ENCODE measurements around the gene PDE4D.
"Not testable (repeated sequence)": the region's sequence is repeated elsewhere in the genome, so short reads cannot be mapped to it uniquely, and the experiment has no call there.

Gene PDE4D

GRCh38 chr5:59325070-59325469 lies 568.5 kb downstream of the PDE4D start:
- DNase-seq (ENCODE audit: low spot score), result no peak

GRCh38 chr5:59322894-59323293 lies 570.6 kb downstream of the PDE4D start:
- DNase-seq (ENCODE audit: low spot score), result no peak

GRCh38 chr5:59322058-59322457 lies 571.5 kb downstream of the PDE4D start:
- DNase-seq (ENCODE audit: low spot score), result no peak

- DNase-seq (ENCODE audit: low spot score), result no peak
Observed at GRCh38 chr5:59321642-59322041, 571.9 kb downstream of the PDE4D start.

GRCh38 chr5:59320420-59320819 lies 573.1 kb downstream of the PDE4D start:
- DNase-seq (ENCODE audit: low spot score), result no peak

GRCh38 chr5:59319250-59319649 lies 574.3 kb downstream of the PDE4D start:
- no peak for DNase-seq (ENCODE audit: low spot score)

- no peak for DNase-seq (ENCODE audit: low spot score)
Observed at GRCh38 chr5:59317774-59318205, 575.7 kb downstream of the PDE4D start.

- DNase-seq (ENCODE audit: low spot score), result no peak
Observed at GRCh38 chr5:59317023-59317773, 576.3 kb downstream of the PDE4D start.

GRCh38 chr5:59312223-59312622 lies 581.3 kb downstream of the PDE4D start:
- DNase-seq (ENCODE audit: low spot score), result no peak

GRCh38 chr5:59308685-59309084 lies 584.8 kb downstream of the PDE4D start:
- DNase-seq (ENCODE audit: low spot score), result not testable (repeated sequence)

- DNase-seq (ENCODE audit: low spot score), result not testable (repeated sequence)
Observed at GRCh38 chr5:59303289-59303716, 590.2 kb downstream of the PDE4D start.

- not testable (repeated sequence) for DNase-seq (ENCODE audit: low spot score)
Observed at GRCh38 chr5:59302509-59302908, 591.0 kb downstream of the PDE4D start.

- no peak for DNase-seq (ENCODE audit: low spot score)
Observed at GRCh38 chr5:59301727-59302126, 591.8 kb downstream of the PDE4D start.

- DNase-seq (ENCODE audit: low spot score), result no peak
Observed at GRCh38 chr5:59300930-59301329, 592.6 kb downstream of the PDE4D start.

- DNase-seq (ENCODE audit: low spot score), result no peak
Observed at GRCh38 chr5:59299006-59299405, 594.5 kb downstream of the PDE4D start.

GRCh38 chr5:59296317-59297264 lies 596.9 kb downstream of the PDE4D start:
- no peak for DNase-seq (ENCODE audit: low spot score)

- no peak for DNase-seq (ENCODE audit: low spot score)
Observed at GRCh38 chr5:59293700-59294099, 599.8 kb downstream of the PDE4D start.

GRCh38 chr5:59291941-59292340 lies 601.6 kb downstream of the PDE4D start:
- no peak for DNase-seq (ENCODE audit: low spot score)

- no peak for DNase-seq (ENCODE audit: low spot score)
Observed at GRCh38 chr5:59287884-59288283, 605.6 kb downstream of the PDE4D start.

GRCh38 chr5:59287361-59287760 lies 606.2 kb downstream of the PDE4D start:
- no peak for DNase-seq (ENCODE audit: low spot score)

GRCh38 chr5:59286510-59286909 lies 607.0 kb downstream of the PDE4D start:
- DNase-seq (ENCODE audit: low spot score), result no peak

GRCh38 chr5:59285300-59286016 lies 608.1 kb downstream of the PDE4D start:
- DNase-seq (ENCODE audit: low spot score), result no peak

Data from CD4-positive, alpha-beta T cell treated with Interleukin-2 at 100 ng/mL for 4 hours (primary cell).